PC-9 (cell line): Measurements from ENCODE around the gene ADAMTSL1. TPM values are rescaled to one million over a fixed set of nuclear protein-coding genes. Genes with fewer than 3 reads are reported as not detected.
A peak's percentile ranks its signal among the peaks of the same experiment; 100 is the strongest.

Source experiments
- BruUV-seq: library from RNA; stranded (reverse); fragments of 400-500 nt; replicated peaks from 2 replicates; lab custom pipeline; 2021; lab: Mats Ljungman, UMichigan
- CTCF ChIA-PET: fragments of 300-600 bp; sonication (Branson Sonifier 250); formaldehyde crosslinking; loops from one replicate; lab custom pipeline; 2022; ENCODE audit warnings: antibody characterized with exemption; lab: Charles Lee
- POLR2A ChIA-PET: fragments of 300-600 bp; sonication (Branson Sonifier 250); formaldehyde crosslinking; loops from one replicate; lab custom pipeline; 2022; ENCODE audit warnings: antibody characterized with exemption; ENCODE audit not compliant: unreplicated experiment; lab: Charles Lee
- DNase-seq, 2 experiments: peaks; one replicate each; pipeline versions ENCODE4 v3.0.0 to v3.0.0-alpha.2; 2015 to 2022; ENCODE audit warnings: mixed read lengths in 1 of 2
- H2AFZ ChIP-seq: fragments of 200-600 bp; sonication (generic); 2 replicates; pipeline ENCODE4 v1.8.1; 2017; ENCODE audit warnings: antibody characterized with exemption
- H3F3A ChIP-seq: fragments of 200-600 bp; sonication (generic); 2 replicates; pipeline ENCODE4 v1.8.1; 2017; ENCODE audit warnings: antibody characterized with exemption, mild to moderate bottlenecking, low read depth; ENCODE audit not compliant: insufficient read depth
- H3K27ac ChIP-seq: fragments of 200-600 bp; sonication (generic); 2 replicates; pipeline ENCODE4 v1.6.1; 2016; ENCODE audit warnings: mixed run types
- H3K27me3 ChIP-seq: fragments of 200-600 bp; sonication (generic); 2 replicates; pipeline ENCODE4 v1.6.1; 2016; ENCODE audit warnings: low read depth, mixed run types; ENCODE audit not compliant: insufficient read depth
- H3K36me3 ChIP-seq: fragments of 200-600 bp; sonication (generic); 2 replicates; pipeline ENCODE4 v1.6.1; 2016; ENCODE audit warnings: low read depth, mixed run types
- H3K4me1 ChIP-seq: fragments of 200-600 bp; sonication (generic); replicated peaks from 2 replicates; pipeline ENCODE4 v1.6.1; 2016; ENCODE audit warnings: mixed run types; ENCODE audit not compliant: insufficient read depth
- H3K4me2 ChIP-seq: fragments of 200-600 bp; sonication (generic); 2 replicates; pipeline ENCODE4 v1.6.1; 2017; ENCODE audit warnings: mixed run types
- H3K4me3 ChIP-seq: fragments of 200-600 bp; sonication (generic); 2 replicates; pipeline ENCODE4 v1.6.1; 2016; ENCODE audit warnings: mixed run types
- H3K79me2 ChIP-seq: fragments of 200-600 bp; sonication (generic); 2 replicates; pipeline ENCODE4 v1.6.1; 2017; ENCODE audit warnings: low read depth, mixed run types
- H3K9me2 ChIP-seq: fragments of 200-600 bp; sonication (generic); 2 replicates; pipeline ENCODE4 v1.8.1; 2017; ENCODE audit warnings: mild to moderate bottlenecking; ENCODE audit not compliant: insufficient read depth
- H3K9me3 ChIP-seq: fragments of 200-600 bp; sonication (generic); 2 replicates; pipeline ENCODE4 v1.8.1; 2016; ENCODE audit warnings: low read depth; ENCODE audit not compliant: insufficient read depth
- H4K20me1 ChIP-seq: fragments of 200-600 bp; sonication (generic); 2 replicates; pipeline ENCODE4 v1.8.1; 2017; ENCODE audit not compliant: insufficient read depth
- EZH2 ChIP-seq: fragments of 200-600 bp; sonication (generic); IDR thresholded peaks from 2 replicates; pipeline ENCODE4 v1.8.0; 2017; ENCODE audit warnings: antibody characterized with exemption, low read depth
- intact Hi-C: fragments of 100-400 bp; cut with micrococcal nuclease; formaldehyde crosslinking; loops from one replicate; pipeline ENCODE4 v1.10.0; 2022; ENCODE audit not compliant: unreplicated experiment
- total RNA-seq: library from RNA; stranded (reverse); gene quantifications from 2 replicates; pipeline ENCODE4 v1.2.3, GENCODE V29; 2021
- TF ChIP-seq, protein P1 (sequence below): fragments of 200-600 bp; sonication (generic); conservative IDR thresholded peaks from 2 replicates; pipeline ENCODE4 v1.6.1; 2017; ENCODE audit warnings: mixed run types, antibody characterized with exemption, mild to moderate bottlenecking, moderate library complexity

The ADAMTSL1 gene
- total RNA-seq, 1 experiment from 2014 or later, result not detected

DNA sequence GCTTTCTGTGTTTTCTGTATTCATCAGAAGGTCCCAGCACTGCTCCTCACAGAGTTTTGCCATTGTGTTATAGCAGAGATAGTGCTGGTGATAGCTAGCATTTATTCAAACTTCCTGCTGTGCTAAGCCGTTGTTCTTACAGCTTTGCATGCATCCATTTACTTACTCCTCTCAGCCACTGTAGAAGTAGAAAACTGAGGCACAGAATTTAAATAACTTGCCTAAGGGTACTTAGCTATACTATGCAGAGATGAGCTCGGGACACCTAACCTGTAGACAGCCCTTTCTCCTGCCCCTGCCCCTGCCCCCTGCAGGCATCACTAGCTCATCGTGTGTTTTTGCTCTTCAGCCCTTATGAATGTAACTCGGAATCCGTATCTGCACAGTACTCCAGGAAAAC, 331.4 kb downstream of the ADAMTSL1 start:
- no peaks in the 10 kb centered on the region for H3K27me3 ChIP-seq
- no peaks in the 10 kb centered on the region for H3K9me3 ChIP-seq
- H3K4me1 ChIP-seq, result no peaks in the 10 kb centered on the region
- DNase-seq, result no peak
- no peak overlapping the region for H3K27ac ChIP-seq
- CTCF ChIA-PET, result no interaction called here
- H3K4me3 ChIP-seq, result no peak overlapping the region
- H3K36me3 ChIP-seq, result no peaks in the 10 kb centered on the region
- no TSS peak for BruUV-seq
- no peak overlapping the region for H3K4me2 ChIP-seq
- TF ChIP-seq, protein P1, sequence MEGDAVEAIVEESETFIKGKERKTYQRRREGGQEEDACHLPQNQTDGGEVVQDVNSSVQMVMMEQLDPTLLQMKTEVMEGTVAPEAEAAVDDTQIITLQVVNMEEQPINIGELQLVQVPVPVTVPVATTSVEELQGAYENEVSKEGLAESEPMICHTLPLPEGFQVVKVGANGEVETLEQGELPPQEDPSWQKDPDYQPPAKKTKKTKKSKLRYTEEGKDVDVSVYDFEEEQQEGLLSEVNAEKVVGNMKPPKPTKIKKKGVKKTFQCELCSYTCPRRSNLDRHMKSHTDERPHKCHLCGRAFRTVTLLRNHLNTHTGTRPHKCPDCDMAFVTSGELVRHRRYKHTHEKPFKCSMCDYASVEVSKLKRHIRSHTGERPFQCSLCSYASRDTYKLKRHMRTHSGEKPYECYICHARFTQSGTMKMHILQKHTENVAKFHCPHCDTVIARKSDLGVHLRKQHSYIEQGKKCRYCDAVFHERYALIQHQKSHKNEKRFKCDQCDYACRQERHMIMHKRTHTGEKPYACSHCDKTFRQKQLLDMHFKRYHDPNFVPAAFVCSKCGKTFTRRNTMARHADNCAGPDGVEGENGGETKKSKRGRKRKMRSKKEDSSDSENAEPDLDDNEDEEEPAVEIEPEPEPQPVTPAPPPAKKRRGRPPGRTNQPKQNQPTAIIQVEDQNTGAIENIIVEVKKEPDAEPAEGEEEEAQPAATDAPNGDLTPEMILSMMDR, result no peak
- TF ChIP-seq EZH2, result no peak
- no peaks in the 10 kb centered on the region for H3K79me2 ChIP-seq
- intact Hi-C loops, result no loop called here
- POLR2A ChIA-PET, result no interaction called here
- 0 out of 2 replicates have a peak, but pooled peaks cover 4% of the 10 kb centered on the region for H3K9me2 ChIP-seq
- H2AFZ ChIP-seq, result 0 out of 2 replicates have a peak overlapping the region, but pooled peaks have one; percentile 10
- H4K20me1 ChIP-seq, result no peaks in the 10 kb centered on the region
- no peaks in the 10 kb centered on the region for H3F3A ChIP-seq

GRCh38 chr9:18806232-18807080, 332.5 kb downstream of the ADAMTSL1 start:
- DNase-seq, result no peak
- H3K27ac ChIP-seq, result no peak overlapping the region
- CTCF ChIA-PET, result no interaction called here
- no peaks in the 10 kb centered on the region for H3K79me2 ChIP-seq
- TF ChIP-seq, protein P1, result no peak
- no peak for TF ChIP-seq EZH2
- no peaks in the 10 kb centered on the region for H3K27me3 ChIP-seq
- H3K9me3 ChIP-seq, result no peaks in the 10 kb centered on the region
- no peaks in the 10 kb centered on the region for H4K20me1 ChIP-seq
- H3K36me3 ChIP-seq, result no peaks in the 10 kb centered on the region
- intact Hi-C loops, result no loop called here
- H3K4me3 ChIP-seq, result no peak overlapping the region
- 0 out of 2 replicates have a peak, but pooled peaks cover 4% of the 10 kb centered on the region for H3K9me2 ChIP-seq
- POLR2A ChIA-PET, result no interaction called here
- H3K4me1 ChIP-seq, result no peaks in the 10 kb centered on the region
- no TSS peak for BruUV-seq
- H2AFZ ChIP-seq, result no peak overlapping the region
- no peak overlapping the region for H3K4me2 ChIP-seq
- H3F3A ChIP-seq, result no peaks in the 10 kb centered on the region

DNA sequence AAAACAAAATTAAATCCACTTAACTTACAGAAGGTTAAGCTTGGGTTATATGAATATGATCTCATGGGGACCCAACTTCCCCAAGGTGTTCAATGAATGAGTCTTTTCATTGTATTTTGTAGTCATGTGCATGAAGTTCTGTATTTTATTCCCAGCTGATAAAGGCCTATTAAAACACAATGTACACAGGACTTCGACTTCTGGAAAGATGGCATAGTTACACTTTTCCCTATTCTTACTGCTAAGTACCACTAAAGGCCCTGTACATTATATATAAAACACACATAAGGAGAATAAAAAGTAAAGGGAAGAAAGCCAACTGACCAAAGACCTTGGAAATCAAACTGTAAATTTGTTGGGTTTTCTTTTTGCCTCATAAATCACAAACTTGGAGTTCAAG, 336.6 kb downstream of the ADAMTSL1 start:
- BruUV-seq, result no TSS peak
- intact Hi-C loops, result no loop called here
- CTCF ChIA-PET, result no interaction called here

More for the DNA sequence above, 336.6 kb downstream of the ADAMTSL1 start:
- Histone ChIP-seq H3K27ac (no peak overlapping the region), H3K4me3 (no peak overlapping the region), H3K9me2 (no peaks in the 10 kb centered on the region), H3K4me2 (no peak overlapping the region), H2AFZ (no peak overlapping the region), H3F3A (no peaks in the 10 kb centered on the region), H3K27me3 (no peaks in the 10 kb centered on the region), H3K9me3 (no peaks in the 10 kb centered on the region), H3K4me1 (no peaks in the 10 kb centered on the region), H3K79me2 (no peaks in the 10 kb centered on the region), H4K20me1 (no peaks in the 10 kb centered on the region), H3K36me3 (no peaks in the 10 kb centered on the region)
- TF ChIP-seq, protein P1, result no peak
- no peak for TF ChIP-seq EZH2
- DNase-seq, result no peak
- POLR2A ChIA-PET, result no interaction called here
